Activated effector memory CD4-positive, alpha-beta T cell treated with anti-CD3 and anti-CD28 coated beads, Interleukin-2, amount 50 U/mL, for 16 hours (primary cell): Measurements from ENCODE around the gene NSD2.
"Not testable (repeated sequence)": the region's sequence is repeated elsewhere in the genome, so short reads cannot be mapped to it uniquely, and the experiment has no call there.

Source experiments
- DNase-seq: peaks from one replicate; pipeline ENCODE4 v3.0.0-alpha.2; 2020

NSD2 gene

DNA sequence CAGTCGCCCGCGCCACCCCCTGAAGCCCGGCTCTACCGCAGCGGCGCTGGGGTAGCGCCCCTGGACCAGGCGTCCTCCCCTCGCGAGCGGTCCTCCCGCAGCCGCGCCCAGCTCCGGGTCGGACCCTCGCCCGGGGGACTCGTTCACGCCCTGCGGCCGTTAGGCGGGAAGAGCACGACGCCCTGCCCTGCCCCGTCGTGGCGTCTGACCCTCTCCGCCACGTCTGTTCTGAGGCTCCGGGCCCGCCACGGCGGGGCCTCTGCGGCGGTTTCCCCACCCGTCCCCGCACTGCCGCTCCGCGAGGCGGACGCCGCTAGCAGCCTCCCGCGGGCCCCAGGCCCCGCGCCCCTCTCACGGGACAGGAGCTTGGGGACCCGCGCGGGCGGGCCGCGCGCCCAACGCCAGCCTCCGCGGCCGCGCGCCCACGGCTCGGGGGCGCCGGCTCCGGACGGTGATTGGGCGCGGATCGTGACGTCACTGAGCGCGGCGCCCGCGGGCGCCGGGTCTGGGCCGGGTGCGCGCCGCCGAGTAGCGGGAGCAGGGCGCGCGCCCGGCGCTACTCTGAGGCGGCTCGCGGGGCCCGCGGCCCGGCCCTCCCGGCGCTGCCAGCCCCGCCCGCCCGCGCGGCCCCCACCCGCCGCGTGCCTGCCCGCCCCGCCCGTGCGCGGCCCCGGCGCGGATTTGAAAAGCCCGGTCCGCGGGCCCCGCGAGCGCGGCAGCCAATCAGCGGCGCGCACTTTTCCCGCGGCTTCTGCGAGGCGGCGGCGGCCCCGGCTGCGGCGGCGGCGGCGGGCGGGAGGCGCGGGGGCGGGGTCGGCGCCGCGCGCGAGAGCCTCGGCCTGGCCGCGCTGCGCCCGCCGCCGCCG is at the start of gene NSD2:
Gene NSD2 (plus strand): TSS at position 816 of the 866 bp plus-strand sequence. CDS start 29,262 bp downstream, outside the sequence.
- DNase-seq = peak; percentile 96

DNA sequence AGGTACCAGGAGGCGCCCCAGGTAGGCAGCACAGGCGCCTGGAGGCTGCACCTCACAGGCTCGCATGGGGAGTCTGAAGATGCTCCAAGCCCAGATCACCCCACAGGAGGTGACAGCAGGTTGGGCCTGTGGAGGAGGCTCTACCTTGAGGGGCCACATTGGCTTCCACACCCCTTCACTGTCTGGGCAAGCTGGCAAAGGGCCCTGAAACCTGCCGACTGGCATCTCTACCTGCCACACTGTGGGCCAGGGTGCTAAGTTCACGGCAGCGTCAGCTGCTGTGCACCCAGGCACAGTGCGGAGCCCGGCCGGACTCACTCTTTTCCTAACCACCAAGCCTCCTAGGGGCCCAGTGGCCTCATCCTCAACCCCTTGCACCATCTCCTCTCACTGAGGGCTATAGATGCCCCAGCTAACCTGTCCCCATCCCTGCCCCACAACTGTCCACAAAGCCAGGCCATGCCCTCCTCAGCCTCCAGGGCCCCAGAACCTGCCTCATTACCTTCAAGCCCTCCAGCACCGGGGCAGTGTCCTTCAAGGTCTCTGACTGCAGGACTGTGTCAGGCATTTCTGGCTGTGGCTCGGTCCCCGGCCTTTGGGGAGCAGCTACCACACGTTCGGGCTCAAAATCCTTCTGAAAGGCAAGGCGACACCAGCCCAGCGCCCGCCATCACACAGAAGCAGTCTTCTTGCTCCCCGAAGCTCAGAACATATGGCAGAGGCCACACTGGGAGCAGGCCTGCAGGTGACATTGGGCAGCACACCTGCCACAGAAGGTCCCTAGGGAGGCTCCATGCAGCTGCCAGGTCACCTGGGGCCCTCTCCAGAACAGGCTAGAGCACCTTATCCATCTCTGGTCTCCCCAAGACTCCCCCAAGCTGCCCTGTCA is 49.3 kb upstream of the NSD2 start:
- DNase-seq = no peak

DNA sequence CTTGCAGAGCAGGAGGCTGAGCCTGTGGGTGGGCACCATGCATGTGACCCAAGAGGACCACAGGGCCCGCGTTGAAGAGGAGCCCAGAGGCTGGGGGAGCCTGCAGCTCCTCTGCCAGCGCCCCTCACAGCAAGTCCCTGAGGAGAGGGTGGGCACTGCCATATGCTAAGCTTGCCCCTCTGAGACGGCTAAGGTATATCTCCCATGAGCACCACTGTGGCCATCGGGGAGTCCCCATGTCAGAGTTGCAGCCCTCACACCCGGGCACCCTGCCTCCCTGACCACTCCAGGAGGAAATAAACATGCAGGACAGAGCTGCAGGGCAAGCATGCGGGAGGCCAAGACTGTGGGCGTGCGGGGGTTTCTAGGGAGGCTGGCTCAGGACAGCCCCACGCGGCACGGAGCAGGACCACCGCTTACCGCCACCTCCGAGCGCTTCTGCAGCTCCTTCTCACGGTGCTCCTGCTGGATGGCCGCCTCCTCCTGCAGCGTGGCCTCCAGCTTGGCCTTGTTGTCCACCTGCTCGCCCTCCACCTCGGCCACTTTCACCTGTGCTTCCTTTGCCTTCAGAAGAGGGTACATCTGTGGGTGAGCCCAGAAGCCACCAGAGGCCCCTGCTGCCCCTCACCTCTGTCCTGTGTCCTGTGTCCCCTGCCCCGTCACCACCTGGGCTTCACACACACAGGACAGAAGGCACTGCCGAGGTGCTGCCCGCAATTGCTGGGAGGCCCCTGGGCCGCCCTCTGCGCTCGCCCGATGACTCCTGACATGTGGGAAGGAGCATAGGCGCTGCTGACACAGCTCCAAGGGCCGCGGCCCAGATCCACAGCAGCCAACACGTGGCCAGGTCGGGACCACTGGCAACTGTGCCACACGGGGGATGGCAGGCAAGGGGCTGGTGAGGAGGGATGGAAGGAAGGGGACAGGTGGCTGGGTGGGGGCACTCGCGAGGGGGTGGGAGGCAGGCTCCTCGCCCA is 48.3 kb upstream of the NSD2 start:
- no peak for DNase-seq

DNA sequence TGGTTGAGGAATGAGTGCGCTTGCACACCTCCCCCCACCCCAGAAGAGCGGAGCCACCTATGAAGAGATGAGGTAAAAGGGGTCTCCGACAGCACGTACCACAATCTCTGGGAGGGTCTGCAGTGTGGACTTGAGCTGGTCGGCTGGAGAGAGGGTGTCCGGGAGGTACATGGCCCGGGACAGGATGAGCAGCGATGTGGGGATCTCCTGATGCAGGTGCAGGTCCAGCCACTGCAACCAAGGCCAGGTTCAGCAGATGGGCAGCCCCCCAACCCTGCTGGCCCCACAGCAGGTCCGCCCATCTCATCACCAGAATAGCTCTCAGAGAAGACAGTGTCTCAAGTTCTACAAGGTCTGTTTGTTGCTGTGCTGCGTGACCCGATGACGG is 47.7 kb upstream of the NSD2 start:
- no peak for DNase-seq

DNA sequence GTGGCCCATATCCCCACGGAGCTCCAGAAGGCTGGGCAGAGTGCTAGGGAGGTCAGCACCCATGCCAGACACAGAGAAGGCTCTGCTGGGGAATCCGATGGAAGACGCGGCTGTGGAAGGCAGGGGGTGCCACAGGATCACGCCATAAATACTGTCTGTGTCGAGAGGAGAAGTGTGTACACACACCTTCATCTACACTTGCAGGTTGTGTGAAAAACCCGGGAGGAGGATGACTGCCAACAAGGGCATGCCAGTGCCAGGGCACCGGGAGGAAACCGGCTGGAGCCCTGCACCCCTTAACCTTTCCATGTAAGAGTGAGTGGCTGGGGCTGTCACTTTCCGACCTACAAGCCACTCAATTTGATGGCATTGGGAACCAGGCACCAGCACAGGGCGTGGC is 46.4 kb upstream of the NSD2 start:
- no peak for DNase-seq

DNA sequence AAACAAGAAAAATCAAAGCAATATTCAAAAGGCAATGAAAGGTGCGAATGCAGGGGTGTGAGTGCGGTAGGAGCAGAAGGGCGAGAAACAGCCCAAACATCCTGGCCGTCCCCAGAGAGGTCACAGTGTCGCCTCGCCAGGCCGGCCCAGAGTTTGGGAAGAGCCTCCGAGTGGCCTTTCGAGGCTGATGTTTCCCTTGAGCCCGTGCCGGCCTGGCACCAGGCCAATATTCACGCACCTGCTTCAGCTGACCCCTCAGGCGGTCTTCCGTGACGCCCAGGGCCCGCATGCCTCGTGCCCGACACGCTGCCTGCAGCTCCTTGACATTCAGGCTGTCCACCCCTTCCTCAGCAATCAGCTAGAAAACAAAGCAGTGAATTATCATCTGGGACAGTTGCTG is 45.9 kb upstream of the NSD2 start:
- no peak for DNase-seq

DNA sequence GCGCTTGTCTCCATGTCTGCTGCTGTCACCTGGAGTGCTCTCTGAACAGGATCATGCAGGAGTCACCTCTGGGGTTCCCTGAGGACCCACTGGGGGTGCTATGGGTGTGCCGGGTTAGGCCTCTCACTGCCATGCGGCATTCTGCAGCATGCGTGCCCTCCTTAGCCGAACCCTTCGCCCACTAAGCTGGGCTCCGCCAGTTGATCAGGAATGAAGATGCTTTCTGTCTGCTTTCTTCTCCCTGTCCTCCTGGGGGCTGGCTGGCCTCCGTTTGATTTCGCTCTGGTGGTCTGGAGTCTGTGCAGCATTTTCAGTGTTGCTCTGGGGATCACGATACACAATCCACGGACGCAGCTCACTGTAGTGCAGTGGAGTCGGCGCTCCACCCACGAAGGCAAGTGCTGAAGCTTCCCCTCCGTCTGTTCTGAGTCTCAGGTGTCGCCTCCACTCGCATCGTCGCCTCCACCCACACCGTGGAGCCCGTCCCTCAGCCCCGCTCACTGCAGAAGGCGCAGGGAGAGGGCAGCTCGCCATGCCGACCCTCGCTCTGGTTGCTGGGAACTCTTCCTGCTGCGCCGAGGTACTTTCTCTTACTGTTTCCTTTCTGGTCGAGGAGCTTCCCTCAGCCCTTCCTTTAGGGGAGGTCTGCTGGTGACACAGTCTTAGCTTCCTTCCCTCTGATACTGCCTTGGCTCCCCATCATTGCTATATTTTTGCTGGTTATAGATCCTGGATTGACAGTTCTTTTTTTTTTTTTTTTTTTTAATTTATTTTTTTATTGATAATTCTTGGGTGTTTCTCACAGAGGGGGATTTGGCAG is 44.5 kb upstream of the NSD2 start:
- no peak for DNase-seq

DNA sequence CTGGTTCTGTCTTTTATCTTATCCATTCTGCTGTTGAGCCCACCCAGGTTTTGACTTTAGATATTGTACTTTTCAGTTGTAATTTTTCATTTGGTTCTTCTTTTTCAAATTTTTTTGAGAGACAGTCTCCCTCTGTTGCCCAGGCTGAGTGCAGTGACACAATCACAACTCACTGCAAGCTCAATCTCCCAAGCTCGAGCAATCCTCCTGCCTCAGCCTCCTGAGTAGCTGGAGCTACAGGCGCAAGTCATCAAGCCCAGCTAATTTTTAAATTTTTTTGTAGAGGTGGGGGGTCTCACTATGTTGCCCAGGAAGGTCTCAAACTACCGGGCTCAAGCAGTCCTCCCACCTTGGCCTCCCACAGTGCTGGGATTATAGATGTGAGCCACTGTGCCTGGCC is 41.0 kb upstream of the NSD2 start:
- no peak for DNase-seq

DNA sequence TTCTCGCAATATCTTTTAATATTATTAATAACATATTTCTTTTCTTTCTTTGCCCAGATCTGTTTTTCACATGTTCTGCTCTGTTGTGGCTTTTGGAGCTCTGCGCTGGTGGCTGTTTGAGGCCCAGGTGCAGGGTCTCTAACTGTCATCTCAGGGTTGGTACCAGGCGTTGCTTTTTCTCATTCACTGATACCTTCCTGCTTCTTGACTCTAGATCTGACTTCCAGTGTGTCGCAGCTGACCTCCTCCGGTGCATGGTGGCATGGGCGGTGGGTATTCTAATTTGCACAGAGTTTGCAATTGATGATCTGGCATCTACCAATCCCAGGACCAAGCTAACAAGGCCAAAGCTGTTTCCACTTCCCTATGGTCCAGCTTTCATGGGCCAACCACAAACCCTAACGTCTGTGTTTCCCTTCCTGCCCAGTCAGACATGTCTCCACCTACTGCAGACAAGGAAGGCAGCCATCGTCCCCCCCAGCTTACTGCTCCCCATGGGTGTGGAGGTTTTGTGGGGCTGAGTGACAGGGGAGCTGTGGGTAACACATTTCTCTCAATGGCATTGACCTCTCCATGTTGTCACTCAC is 40.5 kb upstream of the NSD2 start:
- DNase-seq = no peak

DNA sequence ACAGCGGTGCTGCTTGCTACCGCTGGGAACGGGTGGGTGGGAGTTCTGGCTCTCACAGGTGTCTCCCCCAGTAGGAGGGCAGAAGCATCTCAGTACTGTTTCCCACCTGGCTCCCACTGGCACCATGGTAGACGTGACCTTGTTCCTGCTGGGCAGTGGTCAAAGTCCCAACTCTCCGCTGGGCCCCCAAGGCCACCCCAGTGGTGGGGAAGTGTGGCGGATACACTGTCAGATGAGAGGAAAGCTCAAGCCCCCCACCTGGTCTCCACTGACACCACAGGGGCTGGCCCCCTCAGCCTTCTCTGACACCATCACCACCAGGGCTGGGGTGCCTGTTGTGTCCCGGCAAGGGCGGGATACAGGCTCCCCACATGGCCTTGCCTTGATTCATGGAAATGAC is 39.9 kb upstream of the NSD2 start:
- DNase-seq = no peak

DNA sequence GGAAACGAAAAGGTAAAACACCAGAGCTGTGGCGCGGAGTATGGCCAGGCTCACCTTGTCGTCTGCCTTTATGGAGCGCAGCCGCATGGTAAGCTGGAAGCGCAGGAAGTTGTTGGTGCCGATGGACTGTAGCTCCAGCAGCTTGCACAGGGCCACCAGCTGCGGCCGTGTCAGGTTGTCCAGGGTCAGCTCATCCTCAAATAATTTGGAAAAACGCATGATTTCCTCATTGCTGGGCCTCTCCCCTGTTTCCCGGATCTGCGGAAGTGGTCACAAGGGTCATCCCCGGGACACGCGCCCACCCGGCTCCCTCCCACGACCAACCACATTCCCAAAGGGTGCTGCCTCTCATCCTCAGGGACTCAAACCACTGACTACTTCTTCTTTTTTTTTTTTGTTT is 38.5 kb upstream of the NSD2 start:
- no peak for DNase-seq

DNA sequence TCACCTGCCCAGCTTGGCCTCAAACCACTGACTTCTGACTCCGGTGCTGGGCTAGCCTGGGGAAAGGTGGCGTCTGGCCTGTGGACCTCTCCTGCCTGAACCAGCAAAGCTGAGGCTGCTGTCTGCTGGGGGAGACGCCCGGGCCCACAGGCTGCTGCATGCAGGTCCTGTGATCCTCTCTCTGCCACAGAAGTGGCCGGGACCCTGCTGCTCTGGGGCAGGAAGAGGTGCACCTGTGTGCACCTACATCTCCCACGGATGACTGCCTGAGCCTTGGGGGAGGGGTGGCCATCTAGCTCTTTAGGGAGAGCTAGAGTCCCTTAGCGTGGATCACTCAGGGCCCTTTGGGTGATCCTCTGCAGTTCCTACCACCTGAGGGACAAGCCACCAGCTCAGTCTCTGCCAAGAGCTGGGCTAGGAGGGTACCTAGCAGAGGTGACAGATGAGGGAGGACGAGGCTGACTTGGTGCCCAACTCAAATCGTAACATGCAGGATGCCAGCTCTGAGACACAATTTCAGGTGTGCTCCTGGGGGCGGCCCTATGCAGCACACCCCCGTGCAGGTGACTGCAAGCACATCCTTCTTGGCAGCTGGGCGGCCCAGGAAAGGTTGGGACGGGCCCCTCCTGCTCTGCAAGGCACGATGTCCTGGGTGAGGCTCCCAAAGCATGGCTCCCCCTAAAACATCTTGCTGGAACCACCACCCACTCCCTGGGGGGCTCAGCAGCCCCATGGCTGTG is 37.7 kb upstream of the NSD2 start:
- DNase-seq = no peak

DNA sequence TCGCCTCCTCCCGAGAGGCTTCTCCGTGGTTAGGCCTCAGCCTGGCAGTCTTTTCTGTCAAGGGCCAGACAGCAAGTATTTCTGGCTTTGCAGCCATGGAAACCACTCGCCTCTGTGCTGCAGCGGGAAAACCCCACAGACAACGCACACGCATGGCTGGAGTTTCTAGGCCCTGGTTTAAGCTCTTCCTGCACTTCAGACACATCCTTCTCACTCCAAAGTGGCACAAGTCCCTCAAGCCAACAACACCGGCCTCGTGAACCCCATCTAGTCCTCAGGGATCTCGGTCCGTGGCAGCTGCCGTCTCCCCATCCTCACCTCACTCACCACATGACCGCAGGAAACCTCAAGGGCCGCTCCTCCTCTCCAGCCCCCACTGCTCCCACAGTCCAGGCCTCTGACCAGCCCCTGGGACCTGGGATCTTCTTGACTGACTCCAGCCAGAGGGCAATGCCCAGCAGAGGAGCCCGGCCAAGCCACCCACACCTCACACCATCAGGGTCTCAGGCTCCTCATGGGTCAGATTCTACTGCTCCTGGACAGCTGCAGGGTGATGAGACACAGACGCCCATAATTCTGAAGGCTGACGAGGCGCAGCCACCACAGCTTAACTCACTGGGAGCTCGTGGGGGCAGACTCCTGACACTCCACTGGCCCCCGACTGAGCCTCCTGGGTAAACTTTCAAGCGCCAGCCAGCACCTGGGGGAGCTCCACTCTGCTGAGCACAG is 37.0 kb upstream of the NSD2 start:
- no peak for DNase-seq

DNA sequence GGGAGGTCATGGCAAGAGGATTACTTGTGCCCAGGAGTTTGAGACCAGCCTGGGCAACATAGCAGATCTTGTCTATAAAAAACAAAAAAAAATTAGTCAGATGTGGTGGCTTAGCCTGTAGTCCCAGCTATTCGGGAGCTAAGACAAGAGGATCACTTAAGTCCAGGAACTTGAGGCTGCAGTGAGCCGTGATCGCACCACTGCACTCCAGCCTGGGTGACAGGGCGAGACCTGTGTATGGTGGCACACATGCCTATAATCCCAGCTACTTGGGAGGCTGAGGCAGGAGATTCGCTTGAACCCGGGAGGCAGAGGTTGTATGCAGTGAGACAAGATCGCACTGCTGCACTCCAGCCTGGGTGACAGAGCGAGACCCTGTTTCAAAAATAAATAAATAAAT is 35.4 kb upstream of the NSD2 start:
- not testable (repeated sequence) for DNase-seq

DNA sequence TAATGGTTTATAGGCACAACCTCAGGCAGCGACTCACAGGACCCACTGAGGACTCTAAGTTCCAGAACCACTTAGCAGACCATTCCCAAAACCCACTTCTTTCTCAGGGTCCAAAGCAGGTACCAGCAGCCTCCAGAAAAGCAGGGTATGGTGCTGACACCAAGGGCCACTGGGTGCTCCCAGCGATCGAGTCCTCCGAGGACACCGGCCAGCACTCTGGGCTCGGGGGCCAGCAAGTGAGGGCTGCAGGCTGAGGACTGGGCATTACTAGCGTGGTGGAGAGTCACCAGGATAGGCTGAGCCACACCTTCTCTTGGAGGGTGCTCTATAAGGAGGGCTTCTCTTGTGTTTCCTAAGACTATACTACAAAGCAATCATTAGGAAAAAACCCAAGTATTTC is 34.5 kb upstream of the NSD2 start:
- DNase-seq = no peak

DNA sequence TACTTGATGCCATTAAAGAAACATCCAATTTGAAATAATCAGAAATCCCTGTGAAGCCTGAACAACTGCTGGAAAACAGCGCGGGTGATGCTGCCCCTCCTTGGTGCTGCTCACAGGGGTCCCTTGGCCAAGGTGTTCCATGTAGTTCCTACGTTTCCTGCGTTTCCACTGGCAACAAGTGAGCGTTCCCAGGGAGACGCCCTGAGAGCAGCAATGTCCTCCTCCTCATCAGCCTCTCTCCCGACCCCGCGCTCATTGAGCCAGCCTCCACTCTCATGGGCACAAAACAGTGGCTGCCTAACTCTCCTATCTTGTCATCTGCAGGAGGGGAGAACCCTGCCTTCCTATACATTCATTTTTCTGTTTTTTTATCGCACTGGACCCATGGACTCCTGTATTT is 34.1 kb upstream of the NSD2 start:
- no peak for DNase-seq

DNA sequence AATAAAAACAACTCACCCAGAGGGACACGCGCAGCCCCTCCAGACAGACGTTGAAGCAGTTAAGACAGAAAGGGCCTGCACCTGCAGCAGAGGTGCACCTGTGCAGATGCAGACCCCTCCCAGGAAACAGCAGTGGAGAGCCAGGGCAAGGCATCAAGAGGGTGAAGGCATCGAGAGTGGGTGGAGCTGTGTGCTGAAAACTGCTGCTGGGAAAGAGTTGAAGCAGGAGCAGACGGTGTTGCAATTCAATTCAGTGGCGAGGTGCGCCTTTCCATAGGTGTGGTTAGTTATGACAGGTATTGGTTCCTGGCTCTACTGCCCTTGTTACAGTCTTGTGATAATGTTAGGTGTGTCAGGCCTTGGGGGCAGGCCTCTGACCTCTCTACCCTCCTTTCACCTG is 31.9 kb upstream of the NSD2 start:
- no peak for DNase-seq

DNA sequence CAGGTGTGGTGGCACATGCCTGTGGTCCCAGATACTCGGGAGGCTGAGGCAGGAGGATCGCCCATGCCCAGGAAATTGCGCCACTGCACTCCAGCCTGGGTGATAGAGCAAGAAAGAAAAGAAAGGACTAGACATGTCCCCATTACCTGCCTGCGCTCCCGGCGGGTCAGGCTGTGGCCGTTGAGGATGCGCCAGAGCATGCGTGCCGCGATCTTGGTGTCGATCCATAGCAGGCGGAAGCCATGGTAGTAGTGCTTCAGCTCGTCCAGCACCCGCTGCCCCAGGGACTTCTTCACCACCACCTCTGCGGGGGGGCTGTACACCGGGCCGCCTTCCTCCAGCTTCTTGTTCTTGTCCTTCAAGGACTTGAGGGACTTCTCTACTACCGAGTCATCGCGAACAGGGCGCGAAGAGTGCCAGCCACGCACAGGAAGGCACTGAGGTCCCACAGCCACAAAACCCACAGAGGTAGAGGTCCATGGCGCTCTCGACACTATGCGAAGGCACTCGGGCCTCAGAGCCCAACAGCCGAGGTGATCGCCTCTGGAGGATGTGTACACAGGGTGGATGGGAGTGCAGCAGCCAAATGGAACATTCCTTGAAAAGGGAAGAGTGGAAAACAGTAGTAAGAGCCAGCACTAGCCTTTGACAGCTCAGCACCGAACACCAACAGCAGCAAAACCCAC is 29.8 kb upstream of the NSD2 start:
- DNase-seq = no peak

DNA sequence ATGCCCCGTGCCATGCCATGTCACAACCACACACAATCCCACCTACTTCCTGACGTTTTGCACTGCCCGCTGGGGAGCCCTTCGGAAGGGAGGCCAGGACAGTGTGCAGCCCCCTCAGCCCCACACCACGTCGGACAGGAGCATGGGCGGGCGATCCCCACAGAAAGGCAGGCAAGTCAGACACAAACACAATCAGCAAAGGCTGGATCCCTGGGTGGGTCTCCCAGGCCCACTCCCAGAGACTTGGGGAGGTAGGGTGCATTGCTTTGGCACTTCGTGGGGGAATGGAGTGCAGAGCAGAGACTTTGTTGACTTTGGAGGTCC is 29.3 kb upstream of the NSD2 start:
- DNase-seq = no peak
